Stimulated activated CD4-positive, alpha-beta T cell treated with anti-CD3 and anti-CD28 coated beads, Interleukin-12 subunit alpha, Interleukin-12 subunit beta, amount 100 ng/mL, for 24 hours (primary cell): Measurements from ENCODE around the gene KIF16B.
A peak's percentile ranks its signal among the peaks of the same experiment; 100 is the strongest.
"Not testable (repeated sequence)": the region's sequence is repeated elsewhere in the genome, so short reads cannot be mapped to it uniquely, and the experiment has no call there.

Experiments
- DNase-seq, 2 experiments: peaks; one replicate each; pipeline ENCODE4 v3.0.0-alpha.2; 2020; ENCODE audit warnings: low read depth in 2 of 2

Gene KIF16B

DNA sequence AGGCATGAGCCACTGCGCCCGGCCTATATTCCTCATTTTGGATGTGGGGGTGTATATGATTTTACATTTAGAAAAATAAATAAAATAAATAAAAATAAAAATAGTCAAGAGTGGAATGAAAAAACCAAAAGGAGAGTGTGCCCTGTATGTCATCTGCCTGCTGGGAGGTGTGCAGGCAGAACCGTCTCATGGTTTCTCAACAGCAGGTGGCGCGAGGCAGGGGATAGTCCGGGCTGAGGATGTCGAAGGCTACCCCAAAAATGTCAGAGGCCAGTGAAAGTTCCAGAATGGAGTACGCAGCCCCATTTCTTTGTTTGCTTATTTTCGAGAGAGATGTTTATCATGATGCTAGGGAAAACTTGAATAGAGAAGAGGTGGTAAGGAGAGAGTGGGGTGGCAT is 16.4 kb upstream of the KIF16B start:
- no peak for DNase-seq

DNA sequence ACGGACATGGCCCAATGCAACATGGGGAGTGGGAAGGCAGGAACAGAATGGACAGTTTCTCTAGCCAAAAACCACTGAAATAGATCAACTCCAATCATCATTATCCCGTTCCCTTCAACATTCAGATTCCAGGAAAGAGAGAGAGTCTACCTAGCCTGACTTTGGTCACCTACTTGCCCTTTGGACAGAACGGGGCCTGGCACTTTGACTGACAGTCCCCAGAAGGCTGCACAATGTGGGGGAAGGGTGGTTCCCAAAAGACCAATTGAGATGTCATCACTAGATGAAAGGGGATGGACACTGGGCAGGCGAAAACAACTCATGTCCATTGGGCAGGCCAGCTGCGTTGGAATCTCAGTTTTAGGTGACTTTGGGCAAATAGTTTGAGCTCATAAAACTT is 15.0 kb upstream of the KIF16B start:
- DNase-seq: no peak

GRCh38 chr20:16587066-16587465 is 13.8 kb upstream of the KIF16B start:
- DNase-seq: no peak

GRCh38 chr20:16583474-16583873 is 10.2 kb upstream of the KIF16B start:
- DNase-seq: no peak

- DNase-seq: no peak
Measured at GRCh38 chr20:16581241-16581640, 8.0 kb upstream of the KIF16B start.

DNA sequence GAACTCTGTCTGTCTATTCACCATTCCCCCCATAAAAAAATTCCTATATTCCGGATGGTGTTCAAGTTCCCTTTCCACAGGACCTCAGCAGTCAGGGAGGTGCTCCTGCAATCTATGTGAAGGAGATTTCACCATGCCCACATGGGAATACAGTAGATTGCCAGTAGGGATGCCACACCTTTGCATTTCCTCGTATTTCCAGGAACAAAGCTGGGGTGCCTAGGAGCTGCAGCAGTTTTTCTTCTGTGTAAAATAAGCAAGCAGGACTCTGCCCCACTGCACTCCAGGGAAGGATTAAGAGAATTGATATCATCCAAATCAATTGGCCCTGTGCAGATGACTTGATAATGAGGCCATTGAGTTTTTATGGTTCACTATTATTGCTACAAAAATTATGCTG is 7.4 kb upstream of the KIF16B start:
- DNase-seq: no peak

DNA sequence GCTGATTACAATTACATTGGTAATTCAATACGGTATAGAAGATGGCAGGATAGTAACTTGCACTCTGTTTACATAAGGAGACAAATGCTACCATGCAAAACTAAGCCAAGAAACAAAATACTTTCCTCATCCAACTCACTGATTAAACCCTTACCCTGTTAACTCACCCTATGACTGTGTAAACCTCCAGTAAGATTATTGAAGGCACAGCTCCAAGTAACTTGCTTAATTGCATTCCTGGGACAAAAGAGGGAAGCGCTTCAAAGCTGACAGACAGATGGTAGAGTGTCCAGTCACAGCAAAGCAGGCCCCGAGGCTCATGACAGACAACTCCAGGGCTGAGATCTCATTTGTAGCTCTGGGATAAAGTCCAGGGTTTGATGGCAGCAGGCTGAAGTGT is 6.9 kb upstream of the KIF16B start:
- no peak for DNase-seq

DNA sequence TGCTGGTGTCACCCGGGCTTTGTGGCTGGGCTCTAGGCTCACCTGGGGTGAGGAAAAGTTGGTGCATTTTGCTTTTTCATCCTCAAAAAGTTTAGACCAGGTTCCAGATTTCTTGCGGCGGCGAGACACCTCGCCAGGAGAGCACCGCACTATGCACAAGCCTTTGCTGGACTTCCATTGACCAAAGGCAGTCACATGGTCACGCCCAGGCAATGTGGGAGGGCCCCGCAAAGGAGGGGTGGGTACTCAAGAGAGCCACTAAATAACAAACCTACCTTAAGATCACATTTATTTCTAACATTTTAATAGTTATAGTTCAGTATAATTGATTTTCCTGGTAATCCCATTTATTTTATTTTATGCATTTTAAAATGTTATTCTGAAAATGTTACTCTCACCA is 3.0 kb upstream of the KIF16B start:
- DNase-seq: no peak

DNA sequence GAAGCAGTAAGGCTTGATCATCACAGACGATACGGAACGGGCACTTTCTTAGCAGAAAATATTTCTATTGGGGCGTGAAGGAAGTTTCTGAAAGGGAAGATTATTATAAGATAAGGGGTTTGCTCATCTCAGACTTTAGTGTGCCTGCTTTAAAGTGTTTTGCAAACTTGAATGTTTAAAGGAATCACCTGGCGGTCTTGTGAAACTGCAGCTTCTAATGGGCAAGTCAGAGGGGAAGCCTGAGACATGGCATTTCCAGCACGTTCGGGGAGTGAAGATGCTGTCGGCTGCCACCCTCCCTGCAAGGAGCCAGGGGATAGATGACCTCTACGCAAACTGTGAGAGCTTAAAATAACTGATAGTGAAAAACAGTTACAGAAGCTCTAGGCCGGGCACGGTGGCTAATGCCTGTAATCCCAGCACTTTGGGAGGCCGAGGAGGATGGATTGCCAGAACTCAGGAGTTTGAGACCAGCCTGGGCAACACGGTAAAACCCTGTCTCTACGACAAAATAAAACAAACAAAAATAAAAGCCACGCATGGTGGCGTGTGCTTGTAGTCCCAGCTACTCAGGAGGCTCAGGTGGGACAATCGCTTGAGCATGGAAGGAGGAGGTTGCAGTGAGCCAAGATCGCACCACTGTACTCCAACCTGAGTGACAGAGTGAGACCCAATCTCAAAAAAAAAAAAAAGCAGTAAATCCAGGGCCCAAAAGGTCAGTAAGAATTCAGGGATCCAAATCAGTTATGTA is 2.3 kb upstream of the KIF16B start:
- DNase-seq: no peak

DNA sequence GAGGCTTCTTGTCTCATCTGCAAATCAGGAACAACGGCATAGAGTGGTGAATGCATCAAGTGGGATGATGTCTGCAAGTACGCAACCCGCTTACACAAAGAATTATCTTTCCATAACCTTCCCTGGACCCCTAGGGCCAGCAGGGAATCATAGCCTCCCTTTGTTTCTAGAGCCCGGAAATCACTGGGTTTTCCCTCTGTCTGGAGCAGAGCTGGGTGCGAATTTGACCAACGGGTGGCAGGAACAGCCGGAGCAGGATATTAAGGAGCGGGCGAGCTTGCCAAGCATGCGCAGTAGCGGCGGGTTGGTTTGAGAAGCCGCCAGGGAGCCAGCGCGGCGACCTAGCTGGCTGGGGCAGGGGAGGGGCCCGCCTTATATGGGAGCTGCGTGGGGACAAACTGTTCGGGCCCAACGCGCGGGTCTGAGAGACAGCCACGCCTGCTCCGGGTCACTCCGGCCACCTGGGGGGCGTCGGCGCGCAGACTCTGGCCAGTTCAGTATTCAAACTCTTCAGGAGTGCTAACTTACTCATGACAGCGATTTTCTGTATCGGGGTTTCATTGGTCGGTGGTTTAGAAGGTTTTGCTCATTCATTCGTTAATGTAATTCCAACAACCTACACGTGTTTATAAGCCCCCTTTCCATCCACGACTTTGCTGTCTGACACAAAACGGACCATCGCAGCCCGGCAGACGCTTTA is 1.6 kb upstream of the KIF16B start:
- DNase-seq: peak; percentile 70 to 73

GRCh38 chr20:16571333-16571732 is 1.9 kb downstream of the KIF16B start:
- DNase-seq: no peak

DNA sequence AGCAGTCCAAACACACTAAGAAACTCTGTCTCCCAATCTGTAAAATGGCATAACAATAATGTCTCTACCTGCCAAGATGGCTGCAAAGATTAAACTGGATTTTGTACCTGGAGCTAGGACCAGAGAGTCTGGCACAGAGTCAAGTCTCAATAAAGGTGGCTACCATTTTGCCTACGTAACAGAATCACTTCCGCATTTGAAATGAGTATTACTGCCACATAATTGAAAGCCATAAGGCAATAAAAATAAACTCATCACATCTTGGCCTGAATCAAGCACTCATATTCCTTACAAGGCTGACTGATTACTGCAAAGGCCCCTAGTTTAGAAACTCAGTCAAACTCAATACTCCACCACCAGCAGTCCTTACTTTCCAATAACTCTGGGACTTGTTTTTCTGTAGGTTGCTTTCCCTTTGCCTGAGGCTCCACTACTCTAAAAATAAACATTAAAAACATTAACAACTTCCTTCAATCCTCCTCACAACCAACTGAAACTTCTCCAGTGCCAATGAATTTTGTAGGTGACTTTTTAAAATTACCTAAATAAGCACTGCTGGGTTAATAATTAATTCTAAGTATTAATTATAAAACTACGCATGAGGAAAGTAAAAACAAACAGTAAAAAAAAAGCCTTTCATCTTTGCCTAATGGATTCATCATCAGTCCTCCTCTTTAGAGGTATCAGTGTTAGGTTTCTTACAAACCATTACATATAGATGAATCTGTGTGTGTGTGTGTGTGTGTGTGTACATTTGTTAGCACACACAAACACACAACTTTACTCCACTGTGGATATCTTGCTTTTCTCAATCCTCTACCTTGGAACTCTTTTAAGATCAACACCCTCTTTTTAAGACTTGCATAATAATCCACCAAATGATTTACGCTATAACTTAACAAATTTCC is 3.7 kb downstream of the KIF16B start:
- DNase-seq: no peak

GRCh38 chr20:16566080-16566479 is 7.2 kb downstream of the KIF16B start:
- no peak for DNase-seq

- not testable (repeated sequence) for DNase-seq
Measured at GRCh38 chr20:16564079-16564478, 9.2 kb downstream of the KIF16B start.

GRCh38 chr20:16563066-16563806 is 10.0 kb downstream of the KIF16B start:
- DNase-seq: no peak

- DNase-seq: no peak
Measured at GRCh38 chr20:16562259-16562658, 11.0 kb downstream of the KIF16B start.

- DNase-seq: no peak
Measured at GRCh38 chr20:16560661-16561060, 12.6 kb downstream of the KIF16B start.

DNA sequence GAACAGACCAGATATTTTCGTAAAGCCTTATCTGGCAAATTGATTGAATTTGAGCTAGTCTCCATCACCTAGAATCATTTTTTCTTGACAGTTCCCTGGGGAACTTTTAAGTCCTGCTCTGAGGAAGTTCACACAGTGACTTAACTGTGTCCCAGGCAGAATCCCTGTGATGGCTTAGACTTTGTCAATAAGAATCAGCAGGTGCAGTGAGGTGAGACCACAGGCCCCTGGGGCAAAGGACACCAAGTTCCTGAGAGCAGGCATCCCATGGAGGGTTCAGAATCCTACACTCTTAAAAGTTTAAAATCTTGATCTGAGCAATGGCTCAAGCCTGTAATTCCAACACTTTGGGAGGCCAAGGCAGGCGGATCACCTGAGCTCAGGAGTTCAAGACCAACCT is 13.0 kb downstream of the KIF16B start:
- DNase-seq: no peak

DNA sequence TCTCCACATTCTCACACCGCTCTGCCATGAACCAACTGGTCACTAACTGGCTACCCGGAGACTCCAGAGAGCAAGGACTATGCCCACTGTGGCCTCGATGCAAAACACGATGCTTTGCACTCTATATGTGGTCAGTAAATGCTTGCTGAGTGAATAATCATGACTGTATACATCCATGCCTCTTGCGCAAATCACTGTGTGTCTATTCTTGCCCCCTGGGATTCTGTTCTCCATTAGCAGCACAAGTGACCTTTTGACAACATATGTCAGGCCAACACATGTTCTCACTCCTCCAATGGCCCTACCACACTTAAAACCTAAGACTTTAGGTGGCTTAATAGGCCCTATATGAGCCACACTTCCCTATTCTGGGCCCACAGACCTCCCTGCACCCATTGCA is 16.9 kb downstream of the KIF16B start:
- no peak for DNase-seq

GRCh38 chr20:16555754-16556153 is 17.5 kb downstream of the KIF16B start:
- DNase-seq: no peak

- no peak for DNase-seq
Measured at GRCh38 chr20:16554766-16555543, 18.3 kb downstream of the KIF16B start.
